Motor neuron (in vitro differentiated cells): ENCODE measurements around the gene SF3A1. TPM values are rescaled to one million over a fixed set of nuclear protein-coding genes. Genes with fewer than 3 reads are reported as not detected.

Experiments used
- ATAC-seq, 8 experiments: fragments of 200-7000 bp; cut with Tn5 transposase; replicated peaks in 6 of 8; 2 replicates each; pipeline ENCODE4 v1.8.0; 2021; ENCODE audit warnings: mild to moderate bottlenecking in 8 of 8, moderate library complexity in 8 of 8
- H3K27ac ChIP-seq, 2 donors: fragments of 250-450 bp; sonication (Bioruptor Pico); 2 replicates each; pipeline ENCODE4 v1.9.0; 2021; ENCODE audit warnings: antibody characterized with exemption in 2 of 2, mild to moderate bottlenecking in 2 of 2, moderate library complexity in 1 of 2
- H3K4me1 ChIP-seq, 2 donors: fragments of 250-450 bp; sonication (Bioruptor Pico); replicated peaks in 1 of 2; 2 replicates each; pipeline ENCODE4 v1.6.1; 2021; ENCODE audit warnings: antibody characterized with exemption in 2 of 2, mild to moderate bottlenecking in 2 of 2, moderate library complexity in 1 of 2
- H3K4me3 ChIP-seq, 5 donors: fragments of 250-450 bp; sonication (Bioruptor Pico); 2 replicates each; pipeline ENCODE4 v1.9.0; 2021; ENCODE audit warnings: antibody characterized with exemption in 5 of 5, mild to moderate bottlenecking in 5 of 5, moderate library complexity in 4 of 5
- WGBS, 10 experiments: fragments of 450-650 bp; shearing (Covaris generic); methylation state at CpG; one replicate each; pipeline ENCODE4 v1.0.0; 2022; 5-methylcytosine and 5-hydroxymethylcytosine counted together
- in situ Hi-C, 9 experiments: fragments of 400-800 bp; cut with MboI; loops; one replicate each; pipeline ENCODE4 v1.15.0; 2021; ENCODE audit warnings: low sequenced_read_pairs in 9 of 9, low pct_unique_long_range_greater_than_20kb in 2 of 9; ENCODE audit not compliant: unreplicated experiment in 9 of 9
- total RNA-seq, 8 experiments: library from RNA; unstranded; fragments of 300-600 nt; gene quantifications; 2 replicates each; pipeline versions ENCODE4 v1.2.3 to v1.2.4, GENCODE V29; 2022

The SF3A1 gene
- total RNA-seq, 8 experiments from 2014 or later = 20.5 to 81.4 (median 34.6) TPM

DNA sequence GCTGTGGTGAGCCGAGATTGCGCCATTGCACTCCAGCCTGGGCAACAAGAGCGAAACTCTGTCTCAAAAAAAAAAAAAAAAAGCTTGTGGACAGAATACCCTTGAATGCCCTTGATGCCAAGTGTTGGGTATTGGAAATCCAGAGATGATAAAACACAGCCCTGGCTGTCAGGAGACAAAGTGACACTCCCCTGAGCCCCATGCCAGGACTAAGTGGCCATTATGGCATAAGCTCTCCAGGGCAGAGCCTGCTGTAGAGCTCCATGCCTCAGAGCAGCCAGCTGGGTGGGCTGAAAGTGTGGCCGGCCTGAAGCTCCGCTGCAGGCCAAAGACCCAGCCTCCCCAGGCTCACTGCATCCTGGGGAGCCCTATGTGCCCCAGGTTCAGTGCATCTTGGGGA lies 25.6 kb upstream of the SF3A1 start:
- no peak overlapping the region for H3K27ac ChIP-seq
- H3K4me1 ChIP-seq = peaks cover 3 to 7% of the 10 kb centered on the region in 2 donors
- in situ Hi-C loops = loop anchor here in 4 of 9 experiments (25.0 kb wide), 1 partner anchor 270 kb away; no protein-coding TSS in a partner anchor
- H3K4me3 ChIP-seq = no peak overlapping the region
- ATAC-seq = no peak
- WGBS, 10 experiments = 94% methylated on average over 3 of the region's 5 CpGs; no CpG with 5 or more reads in 9 of the 10 experiments

DNA sequence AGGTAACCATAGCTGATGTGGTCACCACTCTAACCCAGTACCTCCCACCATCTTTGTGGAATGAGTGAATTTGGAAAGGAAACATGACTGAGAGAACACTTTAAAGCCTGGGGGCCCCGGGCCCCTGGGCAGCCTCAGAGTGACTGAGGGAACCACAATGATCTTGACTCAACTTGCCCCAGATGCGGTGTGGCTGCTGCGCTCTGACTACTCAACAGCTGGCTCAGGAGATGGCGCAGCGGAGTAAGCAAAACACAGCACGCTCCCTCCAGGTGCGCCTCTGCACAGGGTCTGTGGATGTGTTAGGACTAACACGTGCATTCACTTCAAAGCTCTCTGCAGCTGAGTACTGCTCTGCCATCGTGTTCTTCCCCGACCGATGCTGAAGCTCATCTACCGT lies 24.6 kb upstream of the SF3A1 start:
- Histone ChIP-seq H3K4me3 (no peak overlapping the region), H3K27ac (no peak overlapping the region), H3K4me1 (peaks cover under 1 to 3% of the 10 kb centered on the region in 2 donors)
- 80 to 93% (median 88%) methylated on average over 2 to 10 of the region's 12 CpGs; no CpG with 5 or more reads in 6 of the 10 experiments for WGBS, 10 experiments
- no peak for ATAC-seq
- in situ Hi-C loops = loop anchor here in 4 of 9 experiments (25.0 kb wide), 1 partner anchor 269 kb away; no protein-coding TSS in a partner anchor

DNA sequence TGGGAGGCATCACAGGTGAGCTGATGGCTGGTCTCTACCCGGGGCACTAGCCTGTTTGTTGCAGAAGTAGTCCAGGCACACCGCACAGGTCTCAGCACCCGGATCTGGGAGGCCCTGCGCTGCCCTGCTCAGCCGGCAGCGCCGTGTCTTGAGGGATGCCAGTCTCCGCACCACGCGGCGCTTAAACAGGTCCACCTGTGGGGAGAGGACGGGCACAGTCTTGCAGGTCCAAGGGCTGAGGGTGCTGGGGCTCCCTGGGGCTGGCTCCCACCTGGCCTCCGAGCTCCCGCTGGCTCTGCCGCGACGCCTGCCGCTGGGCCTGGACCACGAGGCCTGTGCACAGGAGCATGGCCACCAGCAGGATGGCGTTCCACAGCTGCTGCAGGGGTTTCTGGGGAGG lies 23.3 kb upstream of the SF3A1 start:
- in situ Hi-C loops = loop anchor here in 4 of 9 experiments (25.0 kb wide), 1 partner anchor 268 kb away; no protein-coding TSS in a partner anchor
- ATAC-seq = peak in 1 of 8 experiments; percentile 4
- WGBS, 10 experiments = 80 to 87% methylated on average over 1 to 6 of the region's 20 CpGs; no CpG with 5 or more reads in 8 of the 10 experiments

DNA sequence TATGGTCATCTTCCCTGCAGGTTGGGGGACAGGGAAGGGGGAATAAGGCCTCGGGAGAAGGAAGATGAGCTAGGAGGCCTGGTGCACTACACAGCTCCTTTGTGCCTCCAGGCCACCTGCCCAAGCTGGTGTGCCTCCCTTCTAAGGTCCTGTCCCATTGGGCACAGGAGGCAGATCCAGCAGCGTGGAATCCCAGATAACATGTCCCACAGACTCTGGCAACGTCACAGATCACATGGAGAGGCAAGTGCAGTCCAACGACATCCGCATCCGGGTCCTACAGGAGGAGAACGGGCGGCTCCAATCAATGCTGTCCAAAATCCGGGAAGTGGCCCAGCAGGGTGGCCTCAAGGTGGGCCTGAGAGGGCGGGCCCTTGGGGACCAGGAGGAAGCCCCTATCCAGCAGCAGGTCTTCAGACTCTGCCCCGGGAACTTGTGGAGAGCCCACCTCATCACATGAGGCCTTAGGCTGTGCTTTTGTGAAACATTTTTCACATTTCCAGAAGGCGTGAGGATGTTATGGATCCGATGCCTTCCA lies 18.7 kb upstream of the SF3A1 start:
- H3K4me1 ChIP-seq = no peaks in the 10 kb centered on the region
- in situ Hi-C loops = loop anchor here in 4 of 9 experiments (25.0 kb wide), 1 partner anchor 263 kb away; no protein-coding TSS in a partner anchor
- H3K27ac ChIP-seq = no peak overlapping the region
- WGBS, 10 experiments = 74 to 100% (median 100%) methylated on average over 1 to 11 of the region's 13 CpGs; no CpG with 5 or more reads in 4 of the 10 experiments
- ATAC-seq = no peak
- H3K4me3 ChIP-seq = no peak overlapping the region

More for the DNA sequence above, 23.3 kb upstream of the SF3A1 start:
- Histone ChIP-seq H3K4me3 (no peak overlapping the region), H3K27ac (no peak overlapping the region), H3K4me1 (no peaks in the 10 kb centered on the region)

DNA sequence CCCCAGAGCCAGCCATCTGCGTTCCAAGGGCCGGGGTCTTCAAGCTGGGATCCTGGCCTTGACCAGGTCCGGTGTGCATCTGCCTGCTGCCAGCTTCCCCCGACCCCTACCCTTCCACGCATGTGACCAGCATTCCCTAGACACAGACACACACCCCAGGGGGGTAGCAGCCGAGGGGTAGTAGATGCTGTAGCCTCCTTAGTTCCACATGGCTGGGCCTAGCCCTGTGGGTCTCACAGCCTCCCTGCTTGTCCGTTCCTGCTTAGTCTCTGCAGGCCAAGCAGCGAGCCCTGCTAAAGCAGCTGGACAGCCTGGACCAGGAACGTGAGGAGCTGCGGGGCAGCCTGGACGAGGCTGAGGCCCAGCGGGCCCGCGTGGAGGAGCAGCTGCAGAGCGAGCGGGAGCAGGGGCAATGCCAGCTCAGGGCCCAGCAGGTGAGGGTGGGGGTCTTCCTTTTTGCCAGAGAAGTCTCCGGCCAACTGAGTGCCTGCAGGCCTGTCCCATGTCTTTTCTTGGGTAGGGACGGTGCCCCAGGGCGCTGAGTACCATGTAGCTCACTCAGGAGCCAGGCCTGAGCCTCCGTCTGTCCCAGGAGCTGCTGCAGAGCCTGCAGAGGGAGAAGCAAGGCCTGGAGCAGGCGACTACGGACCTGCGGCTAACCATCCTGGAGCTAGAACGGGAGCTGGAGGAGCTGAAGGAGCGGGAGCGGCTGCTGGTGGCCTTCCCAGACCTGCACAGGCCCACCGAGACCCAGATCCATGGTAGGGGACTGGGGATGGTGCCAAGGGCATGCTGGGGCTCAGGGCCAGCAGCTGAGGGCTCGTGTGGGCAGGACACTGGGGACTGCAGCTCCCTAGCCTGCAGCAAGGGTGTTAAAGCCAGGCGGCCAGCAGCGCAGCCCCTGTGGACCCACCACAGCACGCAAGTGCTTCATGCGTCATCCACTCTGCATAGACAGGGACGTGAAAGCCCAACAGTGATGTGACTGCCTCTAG lies 16.9 kb upstream of the SF3A1 start:
- H3K4me3 ChIP-seq = no peak overlapping the region
- peak in 4 of 8 experiments; percentile 18 to 23 (median 22) for ATAC-seq
- in situ Hi-C loops = no loop called here
- no peak overlapping the region for H3K27ac ChIP-seq
- 64 to 100% (median 80%) methylated on average over 2 to 4 of the region's 33 CpGs; no CpG with 5 or more reads in 7 of the 10 experiments for WGBS, 10 experiments
- H3K4me1 ChIP-seq = no peaks in the 10 kb centered on the region

DNA sequence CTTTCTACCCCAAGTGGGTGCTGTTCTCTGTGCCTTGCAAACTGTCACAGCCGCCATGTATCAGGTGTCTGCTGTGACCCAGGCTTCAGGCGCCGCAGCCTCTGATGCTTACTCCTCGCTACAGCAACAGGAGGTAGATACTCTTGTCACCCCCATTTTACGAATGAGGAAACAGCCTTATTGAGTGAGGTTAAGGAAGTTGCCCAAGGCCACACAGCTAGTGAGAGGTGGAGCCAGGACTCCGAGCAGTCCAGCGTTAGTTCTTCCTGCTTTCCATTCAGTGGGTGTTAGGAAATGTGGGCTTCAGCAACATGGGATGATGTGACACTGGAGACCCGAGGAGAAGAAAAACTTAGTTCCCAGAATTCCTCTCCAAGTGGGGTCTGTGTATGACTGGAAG lies 16.2 kb upstream of the SF3A1 start:
- Histone ChIP-seq H3K4me3 (no peak overlapping the region), H3K27ac (no peak overlapping the region), H3K4me1 (no peaks in the 10 kb centered on the region)
- 0 to 100% (median 86%) methylated on average over 1 to 6 of the region's 8 CpGs; no CpG with 5 or more reads in 6 of the 10 experiments for WGBS, 10 experiments
- no peak for ATAC-seq
- in situ Hi-C loops = no loop called here

DNA sequence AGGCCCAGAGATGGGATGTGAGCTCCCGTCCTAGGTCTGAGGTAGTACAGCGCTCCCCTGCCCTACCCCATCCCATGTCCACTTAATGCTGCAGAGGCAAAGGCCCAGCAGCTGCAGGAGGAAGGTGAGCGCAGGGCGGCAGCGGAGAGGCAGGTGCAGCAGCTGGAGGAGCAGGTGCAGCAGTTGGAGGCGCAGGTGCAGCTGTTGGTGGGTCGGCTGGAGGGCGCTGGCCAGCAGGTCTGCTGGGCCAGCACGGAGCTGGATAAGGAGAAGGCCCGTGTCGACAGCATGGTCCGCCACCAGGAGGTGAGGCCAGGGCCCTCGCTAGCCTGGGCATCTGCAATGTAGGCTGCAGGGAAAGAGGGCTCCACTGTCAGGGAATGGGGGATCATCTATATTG lies 15.3 kb upstream of the SF3A1 start:
- in situ Hi-C loops = no loop called here
- Histone ChIP-seq H3K4me3 (no peak overlapping the region), H3K27ac (no peak overlapping the region), H3K4me1 (no peaks in the 10 kb centered on the region)
- no peak for ATAC-seq
- 80 to 100% (median 82%) methylated on average over 1 to 3 of the region's 13 CpGs; no CpG with 5 or more reads in 7 of the 10 experiments for WGBS, 10 experiments

DNA sequence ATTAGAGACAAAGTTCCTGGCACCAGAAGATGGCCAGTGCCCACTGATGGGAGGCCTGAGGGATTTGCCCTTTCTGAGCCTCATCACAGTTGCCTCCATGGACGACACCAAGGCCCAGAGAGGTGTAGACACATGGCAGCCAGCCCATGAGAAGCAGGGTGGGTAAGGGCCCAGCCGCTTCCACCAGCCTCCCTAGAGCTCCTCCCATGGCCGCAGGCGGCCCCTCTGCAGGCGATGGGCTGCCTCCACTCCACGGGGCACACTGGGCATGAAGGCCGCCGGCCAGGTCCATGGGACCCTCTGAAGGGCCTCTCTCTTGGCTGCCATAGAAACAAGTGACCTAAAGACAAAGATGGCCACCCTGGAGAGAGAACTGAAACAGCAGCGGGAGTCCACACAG lies 14.6 kb upstream of the SF3A1 start:
- no peak overlapping the region for H3K27ac ChIP-seq
- no peaks in the 10 kb centered on the region for H3K4me1 ChIP-seq
- ATAC-seq = no peak
- H3K4me3 ChIP-seq = no peak overlapping the region
- WGBS, 10 experiments = 95% methylated on average over 3 of the region's 9 CpGs; no CpG with 5 or more reads in 9 of the 10 experiments
- in situ Hi-C loops = no loop called here

DNA sequence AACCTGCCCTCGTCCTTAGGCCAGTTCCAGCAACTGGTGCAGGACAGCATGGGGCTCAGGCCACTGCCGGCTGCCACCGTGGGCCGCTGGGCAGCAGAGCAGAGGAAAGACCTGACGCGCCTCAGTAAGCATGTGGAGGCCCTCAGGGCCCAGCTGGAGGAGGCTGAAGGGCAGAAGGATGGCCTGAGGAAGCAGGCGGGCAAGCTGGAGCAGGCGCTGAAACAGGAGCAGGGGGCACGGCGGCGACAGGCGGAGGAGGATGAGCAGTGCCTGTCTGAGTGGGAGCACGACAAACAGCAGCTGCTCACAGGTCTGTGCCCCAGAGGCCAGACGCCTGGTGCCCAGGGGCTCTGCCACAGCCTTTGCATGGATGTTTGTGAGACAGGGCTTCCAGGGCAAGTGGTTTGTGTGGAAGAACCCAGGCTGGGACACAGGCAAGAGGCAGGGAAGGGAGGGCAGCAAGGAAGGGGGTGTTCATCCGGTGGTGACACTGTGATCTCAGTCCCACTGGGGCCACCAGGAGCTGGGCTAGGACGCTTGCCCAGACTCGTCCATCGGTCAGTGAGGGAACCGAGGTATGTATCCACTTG lies 14.0 kb upstream of the SF3A1 start:
- in situ Hi-C loops = no loop called here
- ATAC-seq = no peak
- H3K4me3 ChIP-seq = no peak overlapping the region
- no peak overlapping the region for H3K27ac ChIP-seq
- 74 to 100% (median 83%) methylated on average over 1 to 11 of the region's 19 CpGs; no CpG with 5 or more reads in 3 of the 10 experiments for WGBS, 10 experiments
- no peaks in the 10 kb centered on the region for H3K4me1 ChIP-seq

DNA sequence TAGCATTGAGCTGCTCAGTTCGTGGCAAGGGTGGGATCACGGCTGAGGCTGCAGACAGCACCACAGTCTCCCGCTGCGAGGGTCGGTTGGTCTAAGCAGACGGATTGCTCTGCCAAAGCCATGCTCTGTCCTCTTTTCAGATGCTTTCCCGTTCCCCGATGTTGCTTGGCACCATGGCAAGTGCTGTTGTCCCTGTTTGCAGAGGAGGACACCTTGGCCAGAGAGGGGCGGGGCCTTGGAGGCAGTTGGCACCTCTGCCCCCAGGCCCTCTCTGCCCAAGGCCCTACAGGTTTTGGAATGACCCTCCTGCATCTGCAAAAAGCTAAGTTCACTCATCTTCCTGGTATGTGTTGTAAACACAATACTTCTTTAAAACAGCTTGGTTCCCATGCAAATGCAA lies 11.7 kb upstream of the SF3A1 start:
- in situ Hi-C loops = no loop called here

DNA sequence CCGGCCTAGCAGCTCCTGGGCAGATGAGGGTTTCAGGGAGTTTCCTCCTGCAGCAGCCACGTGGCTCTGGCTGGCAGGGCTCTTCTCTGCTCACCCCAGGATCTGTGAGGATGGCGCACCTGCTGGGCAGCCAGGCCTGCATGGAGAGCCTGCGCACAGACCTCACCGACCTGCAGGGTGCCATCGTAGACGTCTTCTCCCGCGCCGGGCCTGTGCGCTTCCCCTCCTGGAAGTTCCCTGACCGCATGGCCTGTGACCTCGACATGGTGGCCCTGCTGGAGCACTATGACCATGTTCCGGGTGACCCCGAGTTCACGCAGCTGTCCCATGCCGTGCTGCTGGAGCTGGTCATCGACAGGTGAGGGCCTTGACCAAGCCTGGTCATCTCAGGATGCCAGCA lies 9.2 kb upstream of the SF3A1 start:
- no peaks in the 10 kb centered on the region for H3K4me1 ChIP-seq
- WGBS, 10 experiments = 75 to 88% (median 80%) methylated on average over 3 to 10 of the region's 18 CpGs; no CpG with 5 or more reads in 7 of the 10 experiments
- H3K27ac ChIP-seq = no peak overlapping the region
- no peak for ATAC-seq
- in situ Hi-C loops = no loop called here
- H3K4me3 ChIP-seq = no peak overlapping the region

More for the DNA sequence above, 11.7 kb upstream of the SF3A1 start:
- 30 to 100% (median 81%) methylated on average over 1 to 8 of the region's 9 CpGs; no CpG with 5 or more reads in 2 of the 10 experiments for WGBS, 10 experiments
- Histone ChIP-seq H3K4me3 (no peak overlapping the region), H3K4me1 (no peaks in the 10 kb centered on the region), H3K27ac (no peak overlapping the region)
- no peak for ATAC-seq

DNA sequence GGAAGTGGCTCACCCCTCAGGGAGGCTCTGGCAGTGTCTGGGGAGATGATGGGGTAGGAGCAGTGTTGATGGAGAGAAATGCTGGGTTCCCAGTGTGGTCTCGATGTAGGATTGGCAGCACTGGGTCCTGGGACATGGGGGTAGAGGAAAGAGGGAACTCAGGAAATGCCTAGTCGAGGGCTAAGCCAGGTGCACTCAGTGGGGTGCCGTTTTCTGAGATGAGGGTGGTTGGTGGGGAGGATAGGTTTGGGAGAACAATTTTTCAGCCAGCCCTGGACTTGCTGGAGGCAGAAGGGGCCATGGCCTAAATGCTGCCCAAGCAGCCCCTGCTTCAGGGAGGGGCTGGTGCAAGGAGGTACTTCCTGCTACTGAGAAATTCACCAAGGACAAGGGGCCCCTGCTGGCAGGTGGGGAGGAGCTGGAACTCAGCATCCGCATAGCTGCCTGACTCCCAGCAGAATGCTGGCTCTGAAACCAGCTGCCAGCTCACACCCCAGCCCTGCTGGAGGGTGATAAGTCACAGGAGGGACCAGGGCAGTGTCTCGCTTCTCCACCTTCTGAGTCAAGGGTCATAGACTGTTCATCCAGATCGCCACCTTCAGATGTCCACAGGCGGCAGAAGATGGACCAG lies 6.1 kb upstream of the SF3A1 start:
- no peak overlapping the region for H3K27ac ChIP-seq
- peaks cover 4% of the 10 kb centered on the region in 2 donors for H3K4me1 ChIP-seq
- H3K4me3 ChIP-seq = no peak overlapping the region
- ATAC-seq = peak in 2 of 8 experiments; percentile 22 to 50
- in situ Hi-C loops = no loop called here
- 17 to 80% (median 55%) methylated on average over 1 to 3 of the region's 7 CpGs; no CpG with 5 or more reads in 4 of the 10 experiments for WGBS, 10 experiments
